BLaER1 (cell line): ENCODE results near the gene TMEM41B.
A peak's percentile ranks its signal among the peaks of the same experiment; 100 is the strongest.

Experiments
- H3K27ac ChIP-seq: shearing (Covaris generic); formaldehyde crosslinking; 2 replicates; pipeline ENCODE4 v1.8.1; 2022
- H3K27me3 ChIP-seq: shearing (Covaris generic); formaldehyde crosslinking; 2 replicates; pipeline ENCODE4 v1.8.1; 2022
- H3K36me3 ChIP-seq: shearing (Covaris generic); formaldehyde crosslinking; 2 replicates; pipeline ENCODE4 v1.8.1; 2022
- H3K4me1 ChIP-seq: shearing (Covaris generic); formaldehyde crosslinking; 2 replicates; pipeline ENCODE4 v1.8.1; 2022
- H3K4me2 ChIP-seq: shearing (Covaris generic); formaldehyde crosslinking; 2 replicates; pipeline ENCODE4 v1.8.1; 2022
- H3K4me3 ChIP-seq: shearing (Covaris generic); formaldehyde crosslinking; 2 replicates; pipeline ENCODE4 v1.8.1; 2022
- H3K9ac ChIP-seq: shearing (Covaris generic); formaldehyde crosslinking; 2 replicates; pipeline ENCODE4 v1.8.1; 2022
- H3K9me3 ChIP-seq: shearing (Covaris generic); formaldehyde crosslinking; 2 replicates; pipeline ENCODE4 v1.8.1; 2022
- H4K20me1 ChIP-seq: shearing (Covaris generic); formaldehyde crosslinking; 2 replicates; pipeline ENCODE4 v1.8.1; 2022
- Cebpa-rat ChIP-seq: shearing (Covaris generic); IDR thresholded peaks from 2 replicates; pipeline ENCODE4 v1.8.1; 2022

Gene TMEM41B

DNA sequence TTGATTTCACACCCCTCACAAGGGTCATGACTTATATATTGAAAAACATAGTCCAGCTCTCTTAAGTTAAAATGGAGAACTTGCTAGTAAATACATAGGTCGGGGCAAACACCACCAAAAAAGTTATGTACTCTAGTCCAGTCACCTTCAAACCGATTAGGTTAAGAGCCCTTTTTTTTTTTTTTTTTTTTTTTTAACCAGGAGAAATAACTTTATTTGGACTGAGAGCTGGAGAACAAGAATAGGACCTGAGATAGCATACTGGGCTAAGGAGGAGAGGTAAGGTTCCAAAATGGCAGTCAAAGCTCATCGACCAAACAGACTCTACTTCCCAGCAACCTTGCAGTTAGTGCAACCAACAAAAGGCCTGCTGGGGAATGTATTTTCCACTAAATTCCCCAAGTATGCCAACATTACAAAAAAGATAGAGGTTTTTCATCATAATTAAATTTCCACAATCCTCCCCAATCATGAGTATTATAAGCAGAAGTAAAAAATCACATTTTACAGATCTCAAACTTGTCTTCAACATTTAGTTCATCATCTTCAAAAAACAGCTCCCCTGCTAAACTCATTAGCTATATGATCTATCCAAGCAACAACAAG, 3.8 kb downstream of the TMEM41B start:
- H3K4me2 ChIP-seq: no peak overlapping the region

DNA sequence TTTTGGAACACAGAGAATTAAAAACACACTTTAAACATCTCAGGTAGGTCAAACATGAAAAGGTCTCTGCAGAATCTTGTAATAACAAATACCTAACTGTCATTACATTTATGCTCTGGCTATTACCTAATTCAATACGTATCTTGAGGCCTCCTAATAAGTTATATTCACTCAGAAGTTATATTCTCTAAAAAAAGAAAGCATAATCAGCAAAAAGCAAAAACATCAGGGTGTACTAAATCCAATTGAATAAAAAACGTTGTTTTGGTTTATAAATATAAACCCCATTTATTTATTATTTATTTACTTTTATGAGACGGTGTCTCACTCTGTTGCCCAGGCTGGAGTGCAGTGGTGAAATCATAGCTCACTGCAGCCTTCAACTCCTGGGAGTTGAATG, 10.2 kb downstream of the TMEM41B start:
- peaks cover 13% of the 10 kb centered on the region for H3K9me3 ChIP-seq
- H4K20me1 ChIP-seq: peaks cover 62% of the 10 kb centered on the region
- H3K27me3 ChIP-seq: no peaks in the 10 kb centered on the region
- H3K27ac ChIP-seq: no peak overlapping the region
- H3K4me1 ChIP-seq: no peaks in the 10 kb centered on the region
- H3K36me3 ChIP-seq: peaks cover 19% of the 10 kb centered on the region; the same call in 1 of the 2 replicates
- no peak overlapping the region for H3K4me3 ChIP-seq
- TF ChIP-seq Cebpa-rat: no peak
- H3K9ac ChIP-seq: no peak overlapping the region
- H3K4me2 ChIP-seq: no peak overlapping the region

More for the DNA sequence above, 3.8 kb downstream of the TMEM41B start:
- Histone ChIP-seq H3K9me3 (peaks cover 16% of the 10 kb centered on the region), H3K27me3 (no peaks in the 10 kb centered on the region), H3K4me3 (no peak overlapping the region), H3K4me1 (peaks cover 23% of the 10 kb centered on the region), H3K36me3 (peaks cover 22% of the 10 kb centered on the region; the same call in 1 of the 2 replicates), H3K27ac (no peak overlapping the region), H3K9ac (no peak overlapping the region), H4K20me1 (peaks cover 48% of the 10 kb centered on the region; the same call in 1 of the 2 replicates)
- TF ChIP-seq Cebpa-rat: no peak

DNA sequence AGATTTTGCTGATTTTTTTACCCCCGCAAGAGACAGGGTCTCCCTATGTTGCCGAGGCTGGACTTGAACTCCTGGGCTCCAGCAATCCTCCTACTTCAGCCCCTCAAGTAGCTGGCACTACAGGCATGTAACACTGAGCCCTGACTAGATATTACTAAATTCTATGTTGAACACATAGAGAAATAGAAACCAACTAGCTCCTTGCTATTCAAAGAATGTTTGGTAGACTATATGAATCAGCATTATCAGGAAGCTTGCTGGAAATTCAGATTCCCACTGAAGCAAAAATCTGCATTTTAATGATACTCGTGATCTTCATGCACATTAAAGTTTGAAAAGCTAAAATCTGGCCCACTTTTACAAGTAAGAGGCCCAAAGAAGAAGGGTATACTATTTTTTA, 11.9 kb downstream of the TMEM41B start:
- peaks cover 62% of the 10 kb centered on the region for H4K20me1 ChIP-seq
- H3K4me3 ChIP-seq: no peak overlapping the region
- H3K27me3 ChIP-seq: no peaks in the 10 kb centered on the region
- no peaks in the 10 kb centered on the region; the same call in 1 of the 2 replicates for H3K9me3 ChIP-seq
- no peak for TF ChIP-seq Cebpa-rat
- no peak overlapping the region for H3K4me2 ChIP-seq
- peaks cover 24% of the 10 kb centered on the region for H3K36me3 ChIP-seq
- no peak overlapping the region for H3K9ac ChIP-seq
- H3K27ac ChIP-seq: no peak overlapping the region
- H3K4me1 ChIP-seq: no peaks in the 10 kb centered on the region

DNA sequence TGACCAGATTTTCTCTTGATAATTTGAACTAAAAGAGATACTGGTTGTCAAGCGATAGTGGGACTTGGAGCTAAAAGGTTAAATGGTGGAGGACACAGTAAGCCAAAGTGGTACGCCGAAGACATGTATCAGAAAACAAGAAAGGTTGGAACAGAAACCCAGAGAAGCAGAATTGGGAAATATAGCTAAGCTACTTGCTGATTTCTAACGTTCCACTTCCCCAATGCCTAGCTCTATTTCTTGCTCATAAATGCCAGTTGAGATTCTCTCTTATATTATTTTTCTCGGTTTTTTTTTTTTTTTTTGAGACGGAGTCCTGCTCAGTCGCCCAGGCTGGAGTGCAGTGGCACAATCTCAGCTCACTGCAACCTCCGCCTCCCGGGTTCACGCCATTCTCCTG, 12.7 kb downstream of the TMEM41B start:
- Histone ChIP-seq H3K4me2 (no peak overlapping the region), H3K36me3 (peaks cover 31% of the 10 kb centered on the region), H3K4me1 (no peaks in the 10 kb centered on the region), H4K20me1 (peaks cover 56% of the 10 kb centered on the region), H3K27ac (no peak overlapping the region), H3K4me3 (no peak overlapping the region), H3K9ac (no peak overlapping the region), H3K9me3 (no peaks in the 10 kb centered on the region), H3K27me3 (no peaks in the 10 kb centered on the region)
- TF ChIP-seq Cebpa-rat: no peak

DNA sequence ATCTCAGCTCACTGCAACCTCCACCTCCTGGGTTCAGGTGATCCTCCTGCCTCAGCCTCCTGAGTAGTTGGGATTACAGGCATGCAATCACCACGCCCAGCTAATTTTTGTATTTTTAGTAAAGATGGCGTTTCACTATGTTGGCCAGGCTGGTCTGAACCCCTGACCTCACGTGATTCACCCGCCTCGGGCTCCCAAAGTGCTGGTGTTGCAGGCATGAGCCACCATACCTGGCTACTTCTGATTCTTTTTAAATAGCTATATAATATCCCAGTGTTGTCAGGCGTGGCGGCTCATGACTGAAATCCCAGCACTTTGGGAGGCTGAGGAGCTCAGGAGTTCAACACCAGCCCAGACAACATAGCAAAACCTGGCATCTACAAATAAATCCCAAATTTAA, 20.7 kb downstream of the TMEM41B start:
- Histone ChIP-seq H3K9ac (no peak overlapping the region), H4K20me1 (peaks cover 8% of the 10 kb centered on the region; the same call in 1 of the 2 replicates), H3K27me3 (no peaks in the 10 kb centered on the region), H3K4me1 (no peaks in the 10 kb centered on the region), H3K4me3 (no peak overlapping the region), H3K4me2 (no peak overlapping the region), H3K36me3 (peaks cover 67% of the 10 kb centered on the region), H3K9me3 (no peaks in the 10 kb centered on the region), H3K27ac (no peak overlapping the region)
- TF ChIP-seq Cebpa-rat: no peak

DNA sequence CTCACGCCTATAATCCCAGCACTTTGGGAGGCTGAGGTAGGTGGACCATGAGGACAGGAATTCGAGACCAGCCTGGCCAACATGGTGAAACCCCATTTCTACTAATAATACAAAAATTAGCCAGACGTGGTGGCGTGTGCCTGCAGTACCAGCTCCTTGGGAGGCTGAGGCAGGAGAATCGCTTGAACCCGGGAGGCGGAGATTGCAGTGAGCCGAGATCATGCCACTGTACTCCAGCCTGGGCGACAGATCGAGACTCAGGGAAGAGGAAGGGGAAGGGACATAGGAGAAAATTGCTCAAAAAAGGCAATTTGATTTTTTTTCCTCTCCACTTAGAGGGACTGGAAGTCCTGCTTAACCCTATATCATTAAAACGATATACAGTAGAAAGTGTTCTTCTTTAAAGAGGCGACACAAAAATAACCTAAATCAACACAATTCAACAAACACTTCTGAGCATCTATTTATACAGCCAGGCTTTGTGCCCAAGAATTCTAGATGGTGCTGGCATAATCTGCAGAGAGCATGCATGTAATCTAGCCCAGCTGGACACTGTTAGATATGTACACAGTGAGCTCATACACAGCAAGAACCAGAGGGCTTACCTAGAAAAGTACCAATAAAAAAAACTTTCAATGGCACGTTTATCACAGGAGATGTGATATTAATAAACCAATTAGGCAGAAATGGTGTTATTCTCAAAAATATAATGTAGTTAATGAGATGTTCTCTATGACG, 28.4 kb downstream of the TMEM41B start:
- Histone ChIP-seq H3K27me3 (no peaks in the 10 kb centered on the region), H4K20me1 (peaks cover 5% of the 10 kb centered on the region; the same call in 1 of the 2 replicates), H3K9me3 (no peaks in the 10 kb centered on the region), H3K4me1 (peaks cover 6% of the 10 kb centered on the region), H3K4me3 (no peak overlapping the region), H3K36me3 (peaks cover 24% of the 10 kb centered on the region; the same call in 1 of the 2 replicates), H3K27ac (no peak overlapping the region), H3K9ac (no peak overlapping the region), H3K4me2 (no peak overlapping the region)
- no peak for TF ChIP-seq Cebpa-rat

DNA sequence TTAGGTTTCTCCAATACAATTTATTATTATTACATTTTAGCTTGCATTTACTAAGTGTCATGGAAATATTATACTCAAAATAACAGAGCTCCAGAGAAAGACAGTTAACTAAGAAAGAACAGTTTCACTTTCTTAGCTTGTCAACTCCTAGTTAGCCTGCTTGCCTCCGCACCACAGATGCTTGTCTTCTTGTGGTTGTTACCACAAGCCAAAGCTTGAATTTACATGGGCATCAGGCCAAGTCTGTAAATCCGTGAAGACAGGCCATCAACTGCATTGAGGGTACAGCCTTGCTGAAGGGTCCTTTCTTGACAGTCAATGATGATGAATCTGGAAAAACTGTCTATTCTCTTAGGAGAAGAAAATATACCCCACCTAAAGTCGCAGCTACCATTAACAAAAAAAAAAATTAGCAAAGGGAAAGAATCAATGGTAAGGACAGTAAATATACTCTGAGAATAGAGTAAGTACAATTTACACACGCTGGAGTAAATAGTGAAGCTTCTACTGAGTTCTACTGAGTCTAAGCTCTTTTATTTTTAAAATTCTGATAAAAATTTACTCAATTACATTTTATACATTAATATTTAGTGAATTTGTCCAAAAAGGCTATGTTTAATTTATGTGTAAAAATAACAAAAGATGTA, 33.6 kb downstream of the TMEM41B start:
- Histone ChIP-seq H4K20me1 (peaks cover 8% of the 10 kb centered on the region; the same call in 1 of the 2 replicates), H3K4me3 (no peak overlapping the region), H3K4me1 (peaks cover 19% of the 10 kb centered on the region), H3K36me3 (peaks cover 27% of the 10 kb centered on the region), H3K27ac (no peak overlapping the region), H3K4me2 (peak overlapping the region; percentile 84), H3K9me3 (no peaks in the 10 kb centered on the region), H3K9ac (no peak overlapping the region), H3K27me3 (no peaks in the 10 kb centered on the region)
- TF ChIP-seq Cebpa-rat: no peak

DNA sequence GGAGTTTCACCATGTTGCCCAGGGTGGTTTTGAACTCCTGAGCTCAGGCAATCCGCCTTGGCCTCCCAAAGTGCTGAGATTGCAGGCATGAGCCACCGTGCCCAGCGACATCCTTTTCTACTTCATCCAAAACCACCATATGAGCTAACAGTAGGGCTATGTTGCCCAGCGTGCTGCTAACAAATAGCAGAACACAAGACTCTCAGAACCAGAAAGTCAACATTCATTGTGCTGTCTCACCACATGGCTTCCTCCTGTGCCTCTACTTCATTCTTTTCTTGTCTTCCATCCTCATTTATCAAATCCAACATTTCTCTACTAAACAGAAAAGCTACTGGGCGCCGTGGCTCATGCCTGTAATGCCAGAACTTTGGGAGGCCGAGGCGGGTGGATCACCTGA, 37.2 kb downstream of the TMEM41B start:
- Histone ChIP-seq H3K9me3 (no peaks in the 10 kb centered on the region), H3K4me2 (no peak overlapping the region), H4K20me1 (peaks cover 8% of the 10 kb centered on the region; the same call in 1 of the 2 replicates), H3K27me3 (no peaks in the 10 kb centered on the region), H3K4me1 (peaks cover 19% of the 10 kb centered on the region), H3K9ac (no peak overlapping the region), H3K4me3 (no peak overlapping the region), H3K36me3 (peaks cover 22% of the 10 kb centered on the region; the same call in 1 of the 2 replicates), H3K27ac (no peak overlapping the region)
- no peak for TF ChIP-seq Cebpa-rat

DNA sequence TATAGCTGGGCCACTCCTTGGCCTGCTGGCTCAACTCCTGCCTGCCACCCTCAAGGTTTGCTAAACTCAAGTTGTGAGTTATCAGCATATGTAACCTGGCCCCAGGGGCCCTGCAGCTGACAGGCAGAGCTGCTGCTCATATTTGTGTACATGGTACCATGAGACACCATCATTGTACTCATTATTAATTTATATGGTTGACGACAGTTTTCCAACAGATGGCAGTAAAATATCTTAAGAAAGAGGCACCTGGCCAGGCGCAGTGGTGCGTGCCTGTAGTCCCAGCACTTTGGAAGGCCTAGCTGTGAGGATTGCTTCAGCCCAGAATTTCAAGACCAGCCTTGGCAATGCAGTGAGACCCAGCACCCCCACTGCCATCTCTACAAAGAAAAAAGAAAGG, 37.8 kb downstream of the TMEM41B start:
- Histone ChIP-seq H3K27me3 (no peaks in the 10 kb centered on the region), H3K9ac (no peak overlapping the region), H3K27ac (no peak overlapping the region), H3K4me1 (peaks cover 19% of the 10 kb centered on the region), H3K4me3 (no peak overlapping the region), H3K36me3 (peaks cover 19% of the 10 kb centered on the region; the same call in 1 of the 2 replicates), H4K20me1 (peaks cover 8% of the 10 kb centered on the region; the same call in 1 of the 2 replicates), H3K4me2 (no peak overlapping the region), H3K9me3 (no peaks in the 10 kb centered on the region)
- no peak for TF ChIP-seq Cebpa-rat
